ENCODE measurements around the gene COL5A1.

Gene COL5A1

DNA sequence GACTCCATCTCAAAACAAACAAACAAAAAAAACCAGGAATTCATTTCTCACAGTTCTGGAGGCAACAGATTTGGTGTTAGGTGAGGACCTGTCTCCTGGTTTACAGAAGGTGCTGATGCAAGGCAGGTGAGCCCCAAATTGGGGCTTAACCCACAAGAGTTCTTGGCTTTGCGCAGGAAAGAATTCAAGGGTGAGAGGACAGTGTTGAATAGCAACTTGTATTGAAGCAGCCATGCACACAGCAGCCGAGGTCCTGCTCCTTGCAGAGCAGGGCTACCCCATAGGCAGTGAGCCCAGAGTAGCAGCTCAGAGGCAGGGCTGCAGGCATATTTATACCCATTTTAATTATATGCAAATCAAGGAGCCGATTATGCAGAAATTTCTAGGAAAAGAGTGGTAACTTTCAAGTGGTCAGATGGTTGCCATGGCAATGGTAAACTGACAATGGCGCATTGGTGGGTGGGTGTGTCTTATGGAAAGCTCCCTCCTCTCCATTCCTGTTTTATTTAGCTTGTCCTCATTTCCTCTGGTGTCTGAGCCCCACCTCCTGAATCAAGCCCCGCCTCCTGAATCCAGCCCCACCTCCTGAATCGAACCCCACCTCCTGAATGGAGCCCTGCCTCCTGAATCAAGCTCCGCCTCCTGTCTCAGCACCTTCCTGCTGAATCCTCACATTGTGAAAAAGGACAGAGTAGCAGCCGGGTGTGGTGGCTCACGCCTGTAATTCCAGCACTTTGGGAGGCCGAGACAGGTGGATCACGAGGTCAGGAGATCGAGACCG, 34.5 kb upstream of the COL5A1 start:
- DNase-seq (ENCODE audit: insufficient read length, low spot score) (no peak), FAIRE-seq (no peak)

- FAIRE-seq (no peak), DNase-seq (ENCODE audit: insufficient read length, low spot score) (no peak)
These were observed 33.6 kb upstream of the COL5A1 start for GRCh38 chr9:134607971-134608370.

DNA sequence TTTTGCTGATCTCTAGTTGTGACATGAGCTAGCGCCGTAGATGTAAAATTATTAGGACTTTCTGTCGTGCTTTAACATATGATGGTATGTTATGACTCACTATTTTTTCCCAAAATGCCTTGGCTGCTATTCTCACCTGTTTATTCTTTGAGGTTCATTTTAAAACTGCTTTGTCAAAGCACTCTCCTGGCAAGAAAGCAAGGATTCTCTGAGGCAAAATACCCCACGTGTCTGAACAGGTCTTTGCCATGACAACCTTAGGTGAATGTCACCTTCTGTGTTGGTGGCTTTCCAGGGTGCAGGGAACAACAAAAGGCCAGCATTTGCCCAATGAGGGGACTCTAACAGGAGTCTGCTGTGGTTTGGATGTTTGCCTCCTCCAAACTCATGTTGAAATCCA, 30.6 kb upstream of the COL5A1 start:
- FAIRE-seq = no peak
- no peak for DNase-seq (ENCODE audit: insufficient read length, low spot score)

GRCh38 chr9:134612309-134612708, 29.3 kb upstream of the COL5A1 start:
- no peak for DNase-seq (ENCODE audit: insufficient read length, low spot score)
- FAIRE-seq = no peak

GRCh38 chr9:134612715-134613114, 28.9 kb upstream of the COL5A1 start:
- DNase-seq (ENCODE audit: insufficient read length, low spot score) = no peak
- FAIRE-seq = no peak

GRCh38 chr9:134614256-134614655, 27.3 kb upstream of the COL5A1 start:
- no peak for DNase-seq (ENCODE audit: insufficient read length, low spot score)
- no peak for FAIRE-seq

- FAIRE-seq = no peak
These were observed 25.3 kb upstream of the COL5A1 start for GRCh38 chr9:134616341-134616740.

GRCh38 chr9:134617246-134617645, 24.4 kb upstream of the COL5A1 start:
- DNase-seq (ENCODE audit: insufficient read length, low spot score) (no peak), FAIRE-seq (no peak)

More at GRCh38 chr9:134616341-134616740, 25.3 kb upstream of the COL5A1 start:
- no peak for DNase-seq (ENCODE audit: insufficient read length, low spot score)

DNA sequence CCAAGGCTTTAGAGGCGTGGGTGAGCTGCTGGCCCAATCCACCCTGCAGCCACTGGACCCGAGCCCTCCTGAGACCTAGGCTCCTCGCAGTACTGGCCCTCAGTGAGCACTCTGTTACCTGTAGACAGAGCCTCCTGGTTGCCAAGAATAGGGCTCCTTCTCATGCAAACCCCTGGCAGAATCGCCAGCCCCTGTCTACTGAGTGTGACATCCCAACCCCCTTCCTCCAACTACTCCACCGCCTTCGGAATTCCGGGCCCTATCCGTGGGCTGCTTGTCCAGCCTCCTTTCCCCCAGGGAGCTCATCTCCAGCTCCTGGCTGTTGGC, 23.8 kb upstream of the COL5A1 start:
- FAIRE-seq (no peak), DNase-seq (ENCODE audit: insufficient read length, low spot score) (no peak)

GRCh38 chr9:134618163-134618832, 23.3 kb upstream of the COL5A1 start:
- FAIRE-seq (no peak), DNase-seq (ENCODE audit: insufficient read length, low spot score) (no peak)

DNA sequence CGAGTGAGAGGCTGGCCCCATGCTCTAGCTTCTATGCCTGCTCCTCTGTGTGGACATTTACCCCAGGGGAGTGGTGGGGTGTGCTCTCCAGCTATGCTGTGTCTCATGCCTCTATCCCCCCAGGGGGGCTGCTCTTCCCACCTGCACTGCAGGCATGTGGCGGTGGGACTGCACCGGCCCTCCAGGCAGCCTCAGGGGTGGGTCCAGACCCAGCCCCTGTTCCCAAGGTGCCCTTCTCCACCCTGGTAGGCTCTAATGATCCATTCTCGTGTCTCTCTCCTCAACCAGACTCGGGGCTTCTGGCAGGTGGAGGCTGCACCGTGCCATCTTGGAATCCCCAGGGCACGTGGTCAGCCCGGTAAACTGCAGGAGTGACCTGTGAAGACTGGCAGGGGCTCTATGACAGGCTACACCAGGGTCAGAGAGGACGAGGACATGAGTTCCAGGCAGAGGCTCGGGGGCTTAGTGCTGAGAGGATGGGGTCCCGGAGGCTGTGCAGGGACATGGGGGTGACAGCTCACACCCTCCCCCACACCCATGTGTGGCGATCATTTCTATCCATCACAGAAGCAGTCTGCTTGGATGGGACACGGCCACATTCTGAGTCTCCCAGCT, 22.7 kb upstream of the COL5A1 start:
- DNase-seq (ENCODE audit: insufficient read length, low spot score) (no peak), FAIRE-seq (no peak)

- no peak for FAIRE-seq
- DNase-seq (ENCODE audit: insufficient read length, low spot score) = no peak
These were observed 22.1 kb upstream of the COL5A1 start for GRCh38 chr9:134619448-134619982.

GRCh38 chr9:134619983-134620661, 21.5 kb upstream of the COL5A1 start:
- no peak for DNase-seq (ENCODE audit: insufficient read length, low spot score)
- no peak for FAIRE-seq

DNA sequence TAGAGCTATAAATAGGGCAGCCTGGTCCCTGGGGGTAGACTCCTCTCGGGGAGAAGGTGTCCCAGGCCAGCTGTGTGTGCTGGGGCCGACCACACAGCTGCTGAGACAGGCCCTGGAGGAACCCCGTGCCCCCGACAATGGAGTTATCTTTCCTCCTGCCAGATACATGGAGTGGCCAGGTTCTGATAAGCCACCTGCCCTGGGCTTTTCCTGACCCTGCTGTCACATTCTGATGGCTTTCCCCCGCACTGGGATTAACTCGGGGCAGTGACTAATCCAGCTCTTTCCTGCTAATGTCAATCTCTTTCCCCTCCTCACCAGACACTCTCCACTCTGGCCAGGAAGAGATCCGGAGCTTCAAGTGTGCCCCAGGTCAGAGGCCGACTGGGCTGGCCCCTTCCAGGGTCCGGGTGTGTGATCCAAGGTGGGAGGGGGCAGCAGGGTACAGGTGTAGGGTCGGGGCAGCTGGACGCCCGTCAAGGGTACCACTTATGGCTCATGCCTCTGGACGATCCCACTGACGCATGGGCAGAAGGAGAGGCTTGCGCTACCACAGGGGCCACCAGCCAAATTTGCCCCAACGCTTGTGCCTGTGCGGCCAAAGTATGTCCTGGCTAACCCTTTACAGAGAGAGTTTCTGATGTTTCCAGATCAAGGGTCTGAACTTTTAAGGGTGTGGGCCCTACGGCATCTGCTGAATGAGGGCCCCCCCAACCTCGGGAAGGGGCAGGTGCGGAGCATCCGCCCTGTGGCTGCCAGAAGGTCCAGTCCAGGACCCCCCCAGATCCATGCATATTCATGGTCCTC, 20.6 kb upstream of the COL5A1 start:
- FAIRE-seq = no peak
- DNase-seq (ENCODE audit: insufficient read length, low spot score) = no peak

DNA sequence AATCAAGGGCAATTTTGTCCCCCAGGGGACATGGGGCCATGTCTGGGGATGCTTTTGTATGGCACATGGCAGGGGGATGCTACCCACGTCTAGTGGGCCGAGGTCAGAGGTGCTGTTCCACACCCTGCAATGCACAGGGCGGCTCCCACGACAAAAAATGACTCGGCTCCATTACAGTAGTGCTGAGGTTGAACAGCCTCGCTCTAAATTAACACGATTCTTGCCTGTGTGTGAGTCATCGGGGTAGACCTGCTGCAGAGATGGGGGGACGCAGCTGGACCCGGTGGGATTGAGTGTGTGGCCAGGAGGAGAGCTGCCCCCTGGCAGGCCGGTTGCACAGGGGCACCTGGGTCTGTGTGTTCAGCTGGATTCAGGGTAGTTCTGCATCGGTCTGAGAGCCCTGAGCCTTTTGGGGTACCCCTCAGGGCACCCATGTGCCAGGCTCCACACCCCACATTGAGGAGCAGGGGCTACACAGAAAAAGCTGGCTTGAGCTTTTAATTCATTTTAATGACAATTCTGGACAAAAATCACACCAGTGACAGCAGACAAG, 20.0 kb upstream of the COL5A1 start:
- no peak for DNase-seq (ENCODE audit: insufficient read length, low spot score)
- no peak for FAIRE-seq

GRCh38 chr9:134622896-134623257, 18.7 kb upstream of the COL5A1 start:
- DNase-seq (ENCODE audit: insufficient read length, low spot score) (no peak), FAIRE-seq (no peak)

DNA sequence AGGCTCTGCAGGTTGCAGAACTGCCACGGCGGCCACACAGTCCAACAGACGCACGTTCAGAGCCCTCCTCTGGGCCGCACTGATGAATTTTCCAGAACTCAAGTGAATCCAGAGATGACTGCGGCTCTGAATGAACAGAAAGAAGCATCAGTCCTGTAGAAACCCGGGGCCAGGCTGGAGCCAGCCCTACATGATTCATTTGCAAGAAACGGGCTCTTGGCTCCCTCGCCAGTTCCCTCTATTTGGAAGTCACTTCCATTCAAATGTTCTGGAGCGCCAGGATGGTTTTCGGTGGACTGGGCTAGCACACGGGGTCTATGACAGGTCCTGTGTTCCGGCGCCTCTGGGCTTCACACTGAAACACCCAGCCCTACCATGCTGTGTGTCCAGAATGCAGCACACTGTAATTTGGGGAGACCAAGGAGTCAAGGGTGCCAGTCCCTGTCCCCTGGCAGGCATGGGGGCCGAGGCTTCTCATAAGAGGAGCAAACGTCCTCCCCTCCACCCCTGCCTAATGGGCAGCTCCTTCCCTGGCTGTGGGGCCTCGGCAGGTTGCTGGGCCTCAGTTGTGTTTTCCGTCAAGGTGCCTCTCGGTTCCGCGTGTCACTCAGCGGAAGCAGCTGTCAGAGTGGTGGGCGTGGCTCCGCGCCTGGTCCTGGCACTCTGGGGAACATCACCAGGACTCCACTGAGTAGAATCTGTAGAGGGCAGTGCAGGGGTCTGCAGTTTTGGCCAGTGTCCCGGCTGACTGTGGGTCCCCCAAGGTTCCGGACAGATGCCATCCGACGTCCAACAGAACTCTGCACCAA, 18.1 kb upstream of the COL5A1 start:
- FAIRE-seq (no peak), DNase-seq (ENCODE audit: insufficient read length, low spot score) (no peak)

GRCh38 chr9:134624137-134624591, 17.4 kb upstream of the COL5A1 start:
- FAIRE-seq (no peak), DNase-seq (ENCODE audit: insufficient read length, low spot score) (no peak)

GRCh38 chr9:134624621-134625181, 16.9 kb upstream of the COL5A1 start:
- FAIRE-seq (no peak), DNase-seq (ENCODE audit: insufficient read length, low spot score) (no peak)

Data from GM19239 (cell line).